Natural killer cell (primary cell): ENCODE measurements around the gene ILKAP. TPM values are rescaled to one million over a fixed set of nuclear protein-coding genes. Genes with fewer than 3 reads are reported as not detected.
A peak's percentile ranks its signal among the peaks of the same experiment; 100 is the strongest.

Experiments used
- ATAC-seq, 3 donors: fragments of 150-1000 bp in 2 of 3; fragments of 200-7000 bp in 1 of 3; cut with Tn5 transposase; 1 replicate in 1 of 3; 2 replicates in 2 of 3; pipeline ENCODE4 v1.10.0; 2021; ENCODE audit warnings: mild to moderate bottlenecking in 2 of 3, moderate library complexity in 2 of 3
- DNase-seq, 2 donors: peaks; one replicate each; pipeline versions ENCODE4 v3.0.0 to v3.0.0-alpha.2; 2013 to 2021; ENCODE audit warnings: mixed read lengths in 1 of 2
- H3K27ac ChIP-seq: one replicate; pipeline ENCODE4 v1.5.1; 2013; ENCODE audit warnings: mild to moderate bottlenecking, low read length
- H3K27me3 ChIP-seq: one replicate; pipeline ENCODE4 v1.6.1; 2013; ENCODE audit warnings: low read length; ENCODE audit not compliant: control insufficient read depth, insufficient read depth
- H3K36me3 ChIP-seq: one replicate; pipeline ENCODE4 v1.6.1; 2013; ENCODE audit warnings: low read length; ENCODE audit not compliant: control insufficient read depth, insufficient read depth
- H3K4me1 ChIP-seq: one replicate; pipeline ENCODE4 v1.6.1; 2013; ENCODE audit warnings: low read length; ENCODE audit not compliant: control insufficient read depth, insufficient read depth
- H3K4me3 ChIP-seq: one replicate; pipeline ENCODE4 v1.5.1; 2013; ENCODE audit warnings: low read length
- H3K9me3 ChIP-seq: one replicate; pipeline ENCODE4 v1.6.1; 2013; ENCODE audit warnings: low read length; ENCODE audit not compliant: control insufficient read depth, insufficient read depth
- H3K27ac Mint-ChIP-seq, 2 donors: one replicate each; pipeline ENCODE4 v1.8.0; 2022; ENCODE audit warnings: mild to moderate bottlenecking in 2 of 2, mixed read lengths in 2 of 2, moderate library complexity in 1 of 2
- H3K27me3 Mint-ChIP-seq, 2 donors: one replicate each; pipeline ENCODE4 v1.8.0; 2022; ENCODE audit warnings: low read depth in 2 of 2, mixed read lengths in 2 of 2
- H3K36me3 Mint-ChIP-seq: one replicate; pipeline ENCODE4 v1.8.0; 2022; ENCODE audit warnings: mixed read lengths
- H3K4me1 Mint-ChIP-seq, 2 donors: one replicate each; pipeline ENCODE4 v1.8.0; 2022; ENCODE audit warnings: mixed read lengths in 2 of 2
- H3K4me3 Mint-ChIP-seq: one replicate; pipeline ENCODE4 v1.8.0; 2022; ENCODE audit warnings: mild to moderate bottlenecking, moderate library complexity, mixed read lengths
- H3K9me3 Mint-ChIP-seq, 2 donors: one replicate each; pipeline ENCODE4 v1.8.0; 2022; ENCODE audit warnings: mixed read lengths in 2 of 2
- CTCF ChIP-seq: fragments of 200-600 bp; IDR thresholded peaks from one replicate; pipeline ENCODE4 v1.8.0; 2022; ENCODE audit warnings: antibody characterized with exemption
- WGBS: methylation state at CpG from one replicate; pipeline ENCODE4 v1.1.7; 2013; ENCODE audit warnings: missing lambda C conversion rate; ENCODE audit not compliant: insufficient coverage; 5-methylcytosine and 5-hydroxymethylcytosine counted together
- intact Hi-C: fragments of 100-400 bp; cut with micrococcal nuclease; formaldehyde crosslinking; loops from one replicate; pipeline ENCODE4 v1.14.2; 2022
- total RNA-seq, 4 donors: library from RNA; stranded (reverse); fragments of 120-200 nt in 1 of 4; gene quantifications; one replicate each; pipeline versions ENCODE4 v1.2.3 to v1.2.4, GENCODE V29; 2013 to 2022

ILKAP gene
- total RNA-seq, 3 donors from 2014 or later (not counting 1 experiment from before 2014, with no cell fraction given), result 146 to 200 (median 183) TPM

GRCh38 chr2:238158018-238158508, 45.4 kb downstream of the ILKAP start:
- H3K36me3 Mint-ChIP-seq, result no peaks in the 10 kb centered on the region

DNA sequence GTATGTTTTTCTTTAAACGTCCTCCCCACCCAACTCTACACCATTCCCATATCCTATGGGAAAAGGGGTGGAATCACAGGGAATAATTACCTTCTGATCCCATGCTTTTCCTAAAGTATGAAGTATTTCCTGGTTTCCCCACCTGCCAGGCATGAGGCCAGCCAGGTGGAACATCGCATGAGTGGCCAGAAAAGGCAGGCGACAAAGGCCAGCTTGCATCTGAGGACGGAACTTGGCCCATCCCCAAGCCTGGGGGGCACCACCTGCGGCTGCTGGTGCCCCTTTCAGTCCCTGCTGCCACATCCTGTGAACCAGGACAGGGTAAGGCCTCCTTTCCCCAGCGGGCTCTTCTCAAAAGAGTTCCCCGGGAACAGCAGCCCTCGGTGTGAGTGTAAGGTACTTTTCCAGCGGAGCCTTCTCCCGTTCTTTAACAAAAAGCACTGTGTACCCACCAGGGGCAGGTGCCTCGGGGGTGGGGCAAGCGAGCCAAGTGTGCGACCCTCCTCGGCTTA, 45.9 kb downstream of the ILKAP start:
- no peaks in the 10 kb centered on the region for H3K9me3 ChIP-seq
- H3K4me1 Mint-ChIP-seq, result peaks cover 7 to 16% of the 10 kb centered on the region in 2 donors
- H3K36me3 ChIP-seq, result no peaks in the 10 kb centered on the region
- no peak overlapping the region for H3K27ac Mint-ChIP-seq
- H3K27me3 Mint-ChIP-seq, result peaks cover 0 to 7% of the 10 kb centered on the region in 2 donors
- H3K4me1 ChIP-seq, result peaks cover 22% of the 10 kb centered on the region
- H3K27me3 ChIP-seq, result peaks cover 11% of the 10 kb centered on the region
- H3K4me3 Mint-ChIP-seq, result no peak overlapping the region
- DNase-seq, result no peak
- H3K36me3 Mint-ChIP-seq, result no peaks in the 10 kb centered on the region
- no peaks in the 10 kb centered on the region for H3K9me3 Mint-ChIP-seq
- ATAC-seq, result no peak
- H3K4me3 ChIP-seq, result no peak overlapping the region
- 92% methylated on average over 12 of the region's 14 CpGs for WGBS
- intact Hi-C loops, result no loop called here
- no peak for TF ChIP-seq CTCF
- H3K27ac ChIP-seq, result no peak overlapping the region

More at GRCh38 chr2:238158018-238158508, 45.4 kb downstream of the ILKAP start:
- no peak for TF ChIP-seq CTCF
- Histone ChIP-seq H3K27me3 (peaks cover 11% of the 10 kb centered on the region), H3K9me3 (no peaks in the 10 kb centered on the region), H3K27ac (no peak overlapping the region), H3K4me3 (no peak overlapping the region), H3K36me3 (no peaks in the 10 kb centered on the region), H3K4me1 (peaks cover 22% of the 10 kb centered on the region)
- DNase-seq (no peak), ATAC-seq (no peak)
- Mint-ChIP-seq H3K4me1 (peaks cover 7 to 16% of the 10 kb centered on the region in 2 donors), H3K9me3 (no peaks in the 10 kb centered on the region), H3K4me3 (peak overlapping the region; percentile 45), H3K27ac (no peak overlapping the region), H3K27me3 (peaks cover 0 to 7% of the 10 kb centered on the region in 2 donors)
- intact Hi-C loops, result no loop called here
- 81% methylated on average over 21 of the region's 21 CpGs for WGBS

GRCh38 chr2:238155761-238156694, 47.5 kb downstream of the ILKAP start:
- Mint-ChIP-seq H3K9me3 (no peaks in the 10 kb centered on the region), H3K27me3 (peaks cover 0 to 7% of the 10 kb centered on the region in 2 donors), H3K4me1 (peaks cover 7 to 16% of the 10 kb centered on the region in 2 donors), H3K27ac (no peak overlapping the region), H3K4me3 (no peak overlapping the region), H3K36me3 (no peaks in the 10 kb centered on the region)
- ATAC-seq (no peak), DNase-seq (no peak)
- peaks cover 10% of the 10 kb centered on the region for H3K27me3 ChIP-seq
- no peak overlapping the region for H3K4me3 ChIP-seq
- no peaks in the 10 kb centered on the region for H3K36me3 ChIP-seq
- H3K9me3 ChIP-seq, result no peaks in the 10 kb centered on the region
- intact Hi-C loops, result no loop called here
- no peak for TF ChIP-seq CTCF
- WGBS, result 85% methylated on average over 18 of the region's 18 CpGs
- H3K4me1 ChIP-seq, result peaks cover 22% of the 10 kb centered on the region
- no peak overlapping the region for H3K27ac ChIP-seq
